Naive thymus-derived CD4-positive, alpha-beta T cell (primary cell): ENCODE data around the gene CCDC136. TPM values are rescaled to one million over a fixed set of nuclear protein-coding genes. Genes with fewer than 3 reads are reported as not detected.

Experiments
- ATAC-seq: fragments of 150-1000 bp; cut with Tn5 transposase; 2 replicates; pipeline ENCODE4 v1.10.0; 2021; ENCODE audit warnings: mild to moderate bottlenecking, moderate library complexity
- CTCF ChIA-PET: fragments of 350-600 bp; sonication (Branson Sonifier 250); formaldehyde crosslinking; loops from one replicate; lab custom pipeline; 2021; ENCODE audit warnings: antibody characterized with exemption; lab: Charles Lee
- POLR2A ChIA-PET: fragments of 350-600 bp; sonication (Branson Sonifier 250); formaldehyde crosslinking; loops from one replicate; lab custom pipeline; 2021; ENCODE audit warnings: antibody characterized with exemption, inconsistent platforms; lab: Charles Lee
- DNase-seq, 9 donors: peaks; one replicate each; pipeline versions ENCODE4 v3.0.0 to v3.0.0-alpha.2; 2020 to 2022; ENCODE audit warnings: mixed read lengths in 1 of 9
- H3K27ac ChIP-seq: one replicate; pipeline ENCODE4 v1.7.0; 2013; ENCODE audit warnings: mild to moderate bottlenecking, low read depth, low read length, moderate library complexity
- H3K27me3 ChIP-seq, 2 donors: one replicate each; pipeline ENCODE4 v1.7.0; 2013; ENCODE audit warnings: low read length in 2 of 2, mild to moderate bottlenecking in 2 of 2, moderate library complexity in 2 of 2; ENCODE audit not compliant: control insufficient read depth in 2 of 2, insufficient read depth in 2 of 2
- H3K36me3 ChIP-seq, 3 experiments: 1 replicate in 2 of 3; 2 replicates in 1 of 3; pipeline ENCODE4 v1.7.0; 2013; ENCODE audit warnings: low read length in 3 of 3, mild to moderate bottlenecking in 3 of 3, moderate library complexity in 1 of 3; ENCODE audit not compliant: insufficient read depth in 3 of 3, control insufficient read depth in 2 of 3
- H3K4me1 ChIP-seq, 2 donors: one replicate each; pipeline ENCODE4 v1.7.0; 2013; ENCODE audit warnings: low read length in 2 of 2, mild to moderate bottlenecking in 2 of 2, moderate library complexity in 1 of 2; ENCODE audit not compliant: control insufficient read depth in 2 of 2, insufficient read depth in 2 of 2
- H3K4me3 ChIP-seq: 2 replicates; pipeline ENCODE4 v1.7.0; 2013; ENCODE audit warnings: mild to moderate bottlenecking, low read length
- H3K9me3 ChIP-seq, 3 experiments: 1 replicate in 2 of 3; 2 replicates in 1 of 3; pipeline ENCODE4 v1.7.0; 2013; ENCODE audit warnings: low read length in 3 of 3; ENCODE audit not compliant: control insufficient read depth in 2 of 3
- H3K27ac Mint-ChIP-seq, 9 donors: one replicate each; pipeline ENCODE4 v1.8.0; 2020 to 2022; ENCODE audit warnings: mixed read lengths in 9 of 9, mild to moderate bottlenecking in 8 of 9, moderate library complexity in 5 of 9, inconsistent platforms in 2 of 9
- H3K27me3 Mint-ChIP-seq, 5 donors: one replicate each; pipeline ENCODE4 v1.8.0; 2021 to 2022; ENCODE audit warnings: mixed read lengths in 5 of 5, mild to moderate bottlenecking in 1 of 5
- H3K36me3 Mint-ChIP-seq, 5 donors: one replicate each; pipeline ENCODE4 v1.8.0; 2020 to 2022; ENCODE audit warnings: mixed read lengths in 5 of 5, mild to moderate bottlenecking in 3 of 5, inconsistent platforms in 1 of 5
- H3K4me1 Mint-ChIP-seq, 7 donors: one replicate each; pipeline ENCODE4 v1.8.0; 2020 to 2022; ENCODE audit warnings: mixed read lengths in 7 of 7, mild to moderate bottlenecking in 3 of 7, inconsistent platforms in 1 of 7
- H3K4me3 Mint-ChIP-seq, 10 donors: one replicate each; pipeline ENCODE4 v1.8.0; 2020 to 2022; ENCODE audit warnings: mild to moderate bottlenecking in 10 of 10, mixed read lengths in 10 of 10, moderate library complexity in 6 of 10, inconsistent platforms in 2 of 10
- H3K9me3 Mint-ChIP-seq, 11 donors: one replicate each; pipeline ENCODE4 v1.8.0; 2020 to 2022; ENCODE audit warnings: mixed read lengths in 11 of 11, mild to moderate bottlenecking in 4 of 11, inconsistent platforms in 1 of 11, moderate library complexity in 1 of 11
- intact Hi-C, 2 donors: fragments of 100-400 bp; cut with micrococcal nuclease; formaldehyde crosslinking; loops; one replicate each; pipeline ENCODE4 v1.15.1; 2023
- polyA plus RNA-seq, 2 donors: library from polyadenylated mRNA; unstranded; fragments of 300-500 nt; fragmentation: Illumina TruSeq; gene quantifications; one replicate each; pipeline ENCODE4 v1.2.3, GENCODE V29; 2021
- total RNA-seq, 6 experiments: library from RNA in 5 of 6; stranded (reverse) in 5 of 6; gene quantifications; 1 replicate in 5 of 6; 2 replicates in 1 of 6; pipeline ENCODE4 v1.2.3 and lab custom pipeline; 2021 to 2026

The CCDC136 gene
- total and polyA plus RNA-seq, 7 experiments from 2014 or later: 0.70 to 14.0 (median 7.2) TPM

DNA sequence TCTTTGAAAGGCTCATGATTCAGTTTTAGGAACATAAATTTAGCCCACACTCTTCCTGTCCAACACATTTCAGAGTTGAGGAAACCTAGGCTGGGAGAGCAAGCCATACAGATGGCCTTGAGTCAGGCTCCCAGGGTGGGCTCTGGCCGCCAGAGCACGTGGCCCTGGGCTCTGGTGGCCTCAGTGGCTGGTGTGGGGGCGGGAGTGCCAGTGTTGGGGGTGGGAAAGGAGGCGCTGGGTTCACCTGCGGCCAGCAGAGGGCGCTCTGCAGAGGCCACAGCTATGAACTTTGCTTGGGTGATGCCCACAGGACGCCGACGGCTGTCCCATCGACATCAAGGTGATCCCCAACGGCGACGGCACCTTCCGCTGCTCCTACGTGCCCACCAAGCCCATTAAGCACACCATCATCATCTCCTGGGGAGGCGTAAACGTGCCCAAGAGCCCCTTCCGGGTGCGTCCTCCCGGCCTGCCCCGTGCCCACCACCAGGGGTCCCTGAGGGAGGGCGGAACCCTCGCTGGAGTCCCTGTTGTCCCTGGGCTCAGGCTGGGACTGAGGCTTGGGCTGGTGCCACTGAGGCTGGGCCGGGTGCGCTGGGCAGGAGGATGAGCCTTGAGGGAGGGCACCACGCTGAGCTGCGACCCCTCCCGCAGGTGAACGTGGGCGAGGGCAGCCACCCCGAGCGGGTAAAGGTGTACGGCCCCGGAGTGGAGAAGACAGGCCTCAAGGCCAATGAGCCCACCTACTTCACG is 50.3 kb downstream of the CCDC136 start:
- no peaks in the 10 kb centered on the region for H3K36me3 Mint-ChIP-seq
- ChIA-PET POLR2A (no interaction called here), CTCF (interaction anchor here (1.2 kb wide), 1 partner anchor 41 kb away, joined by 3 read pairs; no protein-coding TSS in a partner anchor)
- H3K27me3 ChIP-seq: no peaks in the 10 kb centered on the region
- no peaks in the 10 kb centered on the region for H3K27me3 Mint-ChIP-seq
- H3K4me1 ChIP-seq: no peaks in the 10 kb centered on the region
- H3K4me3 Mint-ChIP-seq: no peak overlapping the region
- H3K4me3 ChIP-seq: no peak overlapping the region
- no peaks in the 10 kb centered on the region for H3K9me3 ChIP-seq
- intact Hi-C loops: loop anchor here (1.0 to 5.0 kb wide), 4 partner anchors 20 to 249 kb away; partner anchors contain the start of genes ATP6V1F (in 2 of the 2) and CCDC136 (in 1 of the 2)
- H3K27ac ChIP-seq: no peak overlapping the region
- H3K4me1 Mint-ChIP-seq: peaks cover 0 to 2% (median 0%) of the 10 kb centered on the region in 7 donors
- H3K36me3 ChIP-seq: no peaks in the 10 kb centered on the region
- DNase-seq (peak in 8 of 9 donors; percentile 23 to 66 (median 48)), ATAC-seq (peak; percentile 74)
- H3K9me3 Mint-ChIP-seq: no peaks in the 10 kb centered on the region
- peak overlapping the region in 1 of 9 donors; percentile 25 for H3K27ac Mint-ChIP-seq

DNA sequence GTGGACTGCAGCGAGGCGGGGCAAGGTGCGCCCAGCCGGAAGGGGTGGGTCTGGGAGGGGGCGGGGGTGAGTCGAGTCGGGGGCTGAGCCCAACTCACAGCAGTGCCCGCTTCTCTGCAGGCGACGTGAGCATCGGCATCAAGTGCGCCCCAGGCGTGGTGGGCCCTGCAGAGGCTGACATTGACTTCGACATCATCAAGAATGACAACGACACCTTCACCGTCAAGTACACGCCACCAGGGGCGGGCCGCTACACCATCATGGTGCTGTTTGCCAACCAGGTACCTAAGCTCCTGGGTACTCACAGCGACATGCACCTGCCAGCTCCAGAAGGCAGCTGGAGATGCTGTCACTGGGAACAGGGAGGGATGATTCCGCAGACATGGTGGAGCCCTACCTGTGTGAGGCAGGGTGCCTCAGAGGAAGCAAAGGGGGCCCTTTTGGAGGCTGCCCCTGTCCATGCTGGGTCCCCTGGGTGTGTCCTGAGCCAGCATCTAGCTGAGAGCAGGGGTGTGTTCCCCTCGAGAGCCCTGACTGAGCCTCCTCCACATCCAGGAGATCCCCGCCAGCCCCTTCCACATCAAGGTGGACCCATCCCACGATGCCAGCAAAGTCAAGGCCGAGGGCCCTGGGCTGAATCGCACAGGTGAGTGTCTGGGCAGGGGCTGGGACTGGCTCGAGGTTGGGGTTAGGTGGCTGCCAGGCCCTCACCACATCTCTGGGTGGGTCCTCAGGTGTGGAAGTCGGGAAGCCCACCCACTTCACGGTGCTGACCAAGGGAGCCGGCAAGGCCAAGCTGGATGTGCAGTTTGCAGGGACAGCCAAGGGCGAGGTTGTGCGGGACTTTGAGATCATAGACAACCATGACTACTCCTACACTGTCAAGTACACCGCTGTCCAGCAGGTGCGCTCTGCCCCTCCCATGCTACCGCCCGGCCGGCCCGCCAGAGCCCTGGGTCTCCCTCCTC is 51.2 kb downstream of the CCDC136 start:
- H3K4me3 ChIP-seq: no peak overlapping the region
- no peaks in the 10 kb centered on the region for H3K36me3 ChIP-seq
- Mint-ChIP-seq H3K4me3 (no peak overlapping the region), H3K36me3 (no peaks in the 10 kb centered on the region), H3K4me1 (peaks cover 0 to 2% (median 0%) of the 10 kb centered on the region in 7 donors), H3K9me3 (no peaks in the 10 kb centered on the region), H3K27ac (no peak overlapping the region), H3K27me3 (no peaks in the 10 kb centered on the region)
- no peak overlapping the region for H3K27ac ChIP-seq
- no peaks in the 10 kb centered on the region for H3K27me3 ChIP-seq
- CTCF ChIA-PET: no interaction called here
- H3K9me3 ChIP-seq: no peaks in the 10 kb centered on the region
- intact Hi-C loops: loop anchor here (1.0 to 5.0 kb wide), 3 partner anchors 19 to 51 kb away; partner anchors contain the start of genes ATP6V1F (in 2 of the 2) and CCDC136 (in 1 of the 2)
- POLR2A ChIA-PET: no interaction called here
- DNase-seq (no peak), ATAC-seq (no peak)
- no peaks in the 10 kb centered on the region for H3K4me1 ChIP-seq

DNA sequence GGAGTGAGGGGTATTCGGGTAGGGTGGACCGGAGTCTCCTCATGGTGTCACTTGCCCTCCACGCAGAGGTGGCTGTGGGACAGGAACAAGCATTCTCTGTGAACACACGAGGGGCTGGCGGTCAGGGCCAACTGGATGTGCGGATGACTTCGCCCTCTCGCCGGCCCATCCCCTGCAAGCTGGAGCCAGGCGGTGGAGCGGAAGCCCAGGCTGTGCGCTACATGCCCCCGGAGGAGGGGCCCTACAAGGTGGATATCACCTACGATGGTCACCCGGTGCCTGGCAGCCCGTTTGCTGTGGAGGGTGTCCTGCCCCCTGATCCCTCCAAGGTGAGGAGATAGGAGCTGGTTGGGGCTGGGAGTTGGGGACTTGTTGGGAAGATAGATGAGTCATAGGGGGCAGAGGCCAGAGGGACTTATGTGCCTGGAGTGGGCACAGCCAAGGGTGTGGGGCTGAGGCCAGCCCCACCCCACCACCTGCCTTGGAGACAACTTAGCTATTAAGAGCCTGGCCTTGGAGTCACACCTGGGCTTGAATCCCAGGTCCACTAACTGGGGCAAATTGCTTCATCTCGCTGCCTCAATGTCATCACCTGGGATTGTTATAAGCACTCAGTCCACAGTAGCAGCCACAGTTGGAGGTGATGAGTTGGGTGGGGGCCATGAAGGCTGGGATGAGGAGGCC is 52.3 kb downstream of the CCDC136 start:
- Mint-ChIP-seq H3K4me3 (no peak overlapping the region), H3K9me3 (no peaks in the 10 kb centered on the region), H3K27ac (no peak overlapping the region), H3K36me3 (no peaks in the 10 kb centered on the region), H3K27me3 (no peaks in the 10 kb centered on the region), H3K4me1 (peaks cover 0 to 2% (median 0%) of the 10 kb centered on the region in 7 donors)
- Histone ChIP-seq H3K9me3 (no peaks in the 10 kb centered on the region), H3K4me1 (no peaks in the 10 kb centered on the region), H3K4me3 (no peak overlapping the region), H3K27me3 (no peaks in the 10 kb centered on the region), H3K36me3 (no peaks in the 10 kb centered on the region), H3K27ac (no peak overlapping the region)
- intact Hi-C loops: loop anchor here in 1 of 2 donors (5.0 kb wide), 1 partner anchor 52 kb away; the partner anchor contains the start of gene CCDC136
- ATAC-seq (no peak), DNase-seq (no peak)
- POLR2A ChIA-PET: no interaction called here
- CTCF ChIA-PET: interaction anchor here (0.7 kb wide), 1 partner anchor 419 kb away, joined by 3 read pairs; no protein-coding TSS in a partner anchor

DNA sequence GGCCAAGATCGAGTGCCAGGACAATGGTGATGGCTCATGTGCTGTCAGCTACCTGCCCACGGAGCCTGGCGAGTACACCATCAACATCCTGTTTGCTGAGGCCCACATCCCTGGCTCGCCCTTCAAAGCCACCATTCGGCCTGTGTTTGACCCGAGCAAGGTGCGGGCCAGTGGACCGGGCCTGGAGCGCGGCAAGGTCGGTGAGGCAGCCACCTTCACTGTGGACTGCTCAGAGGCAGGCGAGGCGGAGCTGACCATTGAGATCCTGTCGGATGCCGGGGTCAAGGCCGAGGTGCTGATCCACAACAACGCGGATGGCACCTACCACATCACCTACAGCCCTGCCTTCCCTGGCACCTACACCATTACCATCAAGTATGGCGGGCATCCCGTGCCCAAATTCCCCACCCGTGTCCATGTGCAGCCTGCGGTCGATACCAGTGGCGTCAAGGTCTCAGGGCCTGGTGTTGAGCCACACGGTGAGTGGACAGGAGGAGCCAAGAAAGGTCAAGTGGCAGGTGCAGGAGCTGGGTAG is 53.1 kb downstream of the CCDC136 start:
- intact Hi-C loops: loop anchor here in 1 of 2 donors (5.0 kb wide), 1 partner anchor 53 kb away; the partner anchor contains the start of gene CCDC136
- H3K36me3 ChIP-seq: no peaks in the 10 kb centered on the region
- no peaks in the 10 kb centered on the region for H3K9me3 ChIP-seq
- no peak overlapping the region for H3K4me3 Mint-ChIP-seq
- no peaks in the 10 kb centered on the region for H3K36me3 Mint-ChIP-seq
- no peak for ATAC-seq
- no peak overlapping the region for H3K4me3 ChIP-seq
- CTCF ChIA-PET: no interaction called here
- no peaks in the 10 kb centered on the region for H3K27me3 ChIP-seq
- POLR2A ChIA-PET: interaction anchor here (0.6 kb wide), 1 partner anchor 299 kb away, joined by 3 read pairs; no protein-coding TSS in a partner anchor
- H3K9me3 Mint-ChIP-seq: no peaks in the 10 kb centered on the region
- H3K4me1 ChIP-seq: no peaks in the 10 kb centered on the region
- H3K27ac Mint-ChIP-seq: no peak overlapping the region
- H3K27me3 Mint-ChIP-seq: no peaks in the 10 kb centered on the region
- H3K27ac ChIP-seq: no peak overlapping the region
- no peak for DNase-seq
- H3K4me1 Mint-ChIP-seq: peaks cover 0 to 2% (median 0%) of the 10 kb centered on the region in 7 donors

DNA sequence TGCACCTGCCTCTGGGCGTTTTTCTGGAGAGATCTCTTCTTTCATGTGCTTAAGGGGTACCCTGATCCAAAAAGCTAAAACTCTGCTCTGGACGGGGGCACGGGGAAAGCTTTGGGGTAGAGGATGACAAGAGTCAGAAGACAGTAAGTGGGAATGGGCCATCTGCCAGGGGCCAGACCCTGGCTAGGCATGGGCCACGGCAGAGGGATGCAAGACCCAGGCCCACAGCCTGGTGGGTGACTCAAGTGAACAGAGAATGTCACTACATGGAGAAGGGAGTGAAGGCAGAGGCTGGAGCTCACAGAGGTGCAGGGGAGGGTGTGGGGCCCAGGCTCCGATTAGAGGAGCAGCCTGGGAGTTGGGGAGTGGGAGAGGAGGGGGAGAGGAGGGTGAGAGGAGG is 53.7 kb downstream of the CCDC136 start:
- CTCF ChIA-PET: no interaction called here

DNA sequence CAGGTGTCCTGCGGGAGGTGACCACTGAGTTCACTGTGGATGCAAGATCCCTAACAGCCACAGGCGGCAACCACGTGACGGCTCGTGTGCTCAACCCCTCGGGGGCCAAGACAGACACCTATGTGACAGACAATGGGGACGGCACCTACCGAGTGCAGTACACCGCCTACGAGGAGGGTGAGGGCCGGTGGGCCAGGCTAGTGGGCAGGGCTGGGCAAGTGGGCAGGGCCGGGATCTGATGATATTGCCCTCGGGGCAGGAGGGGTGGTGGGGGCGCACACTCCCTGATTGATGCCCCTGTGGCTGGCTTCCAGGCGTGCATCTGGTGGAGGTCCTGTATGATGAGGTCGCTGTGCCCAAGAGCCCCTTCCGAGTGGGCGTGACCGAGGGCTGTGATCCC is 54.2 kb downstream of the CCDC136 start:
- ChIA-PET CTCF (no interaction called here), POLR2A (no interaction called here)
- Mint-ChIP-seq H3K9me3 (no peaks in the 10 kb centered on the region), H3K36me3 (no peaks in the 10 kb centered on the region), H3K27ac (no peak overlapping the region), H3K27me3 (no peaks in the 10 kb centered on the region), H3K4me3 (no peak overlapping the region), H3K4me1 (peaks cover 0 to 2% (median 0%) of the 10 kb centered on the region in 7 donors)
- no peak for ATAC-seq
- intact Hi-C loops: no loop called here
- no peaks in the 10 kb centered on the region for H3K36me3 ChIP-seq
- H3K27ac ChIP-seq: no peak overlapping the region
- DNase-seq: no peak
- no peaks in the 10 kb centered on the region for H3K4me1 ChIP-seq
- H3K9me3 ChIP-seq: no peaks in the 10 kb centered on the region
- no peak overlapping the region for H3K4me3 ChIP-seq
- no peaks in the 10 kb centered on the region for H3K27me3 ChIP-seq

More for the DNA sequence above, 53.7 kb downstream of the CCDC136 start:
- Histone ChIP-seq H3K27me3 (no peaks in the 10 kb centered on the region), H3K4me1 (no peaks in the 10 kb centered on the region), H3K4me3 (no peak overlapping the region), H3K27ac (no peak overlapping the region), H3K36me3 (no peaks in the 10 kb centered on the region), H3K9me3 (no peaks in the 10 kb centered on the region)
- Mint-ChIP-seq H3K4me1 (peaks cover 0 to 2% (median 0%) of the 10 kb centered on the region in 7 donors), H3K36me3 (no peaks in the 10 kb centered on the region), H3K4me3 (no peak overlapping the region), H3K27ac (no peak overlapping the region), H3K9me3 (no peaks in the 10 kb centered on the region), H3K27me3 (no peaks in the 10 kb centered on the region)
- intact Hi-C loops: no loop called here
- no peak for DNase-seq
- POLR2A ChIA-PET: interaction anchor here (0.6 kb wide), 1 partner anchor 299 kb away, joined by 3 read pairs; no protein-coding TSS in a partner anchor
- ATAC-seq: no peak
